BE2C (cell line): ENCODE data around the gene LRBA.

Source experiments
- DNase-seq: peaks from one replicate; pipeline ENCODE4 v3.0.0-alpha.2; 2020
- H3K27me3 ChIP-seq: fragments of 250-450 bp; sonication (Bioruptor Pico); 2 replicates; pipeline ENCODE4 v1.5.1; 2020; ENCODE audit warnings: mild to moderate bottlenecking
- H3K36me3 ChIP-seq: fragments of 250-450 bp; sonication (Bioruptor Pico); 2 replicates; pipeline ENCODE4 v1.5.1; 2020; ENCODE audit warnings: mild to moderate bottlenecking
- H3K4me1 ChIP-seq: fragments of 250-450 bp; sonication (Bioruptor Pico); 2 replicates; pipeline ENCODE4 v1.5.1; 2020
- H3K4me3 ChIP-seq: 2 replicates; pipeline ENCODE4 v1.5.1; 2011; ENCODE audit warnings: low read depth, low read length
- H3K9me3 ChIP-seq: fragments of 250-450 bp; sonication (Bioruptor Pico); 2 replicates; pipeline ENCODE4 v1.5.1; 2020
- TF ChIP-seq, protein P1 (sequence below): IDR thresholded peaks from 2 replicates; pipeline ENCODE4 v1.5.1; 2012; ENCODE audit warnings: mild to moderate bottlenecking, low read depth, low read length

LRBA gene

GRCh38 chr4:150289881-150290280, 725.2 kb downstream of the LRBA start:
- TF ChIP-seq, protein P1, sequence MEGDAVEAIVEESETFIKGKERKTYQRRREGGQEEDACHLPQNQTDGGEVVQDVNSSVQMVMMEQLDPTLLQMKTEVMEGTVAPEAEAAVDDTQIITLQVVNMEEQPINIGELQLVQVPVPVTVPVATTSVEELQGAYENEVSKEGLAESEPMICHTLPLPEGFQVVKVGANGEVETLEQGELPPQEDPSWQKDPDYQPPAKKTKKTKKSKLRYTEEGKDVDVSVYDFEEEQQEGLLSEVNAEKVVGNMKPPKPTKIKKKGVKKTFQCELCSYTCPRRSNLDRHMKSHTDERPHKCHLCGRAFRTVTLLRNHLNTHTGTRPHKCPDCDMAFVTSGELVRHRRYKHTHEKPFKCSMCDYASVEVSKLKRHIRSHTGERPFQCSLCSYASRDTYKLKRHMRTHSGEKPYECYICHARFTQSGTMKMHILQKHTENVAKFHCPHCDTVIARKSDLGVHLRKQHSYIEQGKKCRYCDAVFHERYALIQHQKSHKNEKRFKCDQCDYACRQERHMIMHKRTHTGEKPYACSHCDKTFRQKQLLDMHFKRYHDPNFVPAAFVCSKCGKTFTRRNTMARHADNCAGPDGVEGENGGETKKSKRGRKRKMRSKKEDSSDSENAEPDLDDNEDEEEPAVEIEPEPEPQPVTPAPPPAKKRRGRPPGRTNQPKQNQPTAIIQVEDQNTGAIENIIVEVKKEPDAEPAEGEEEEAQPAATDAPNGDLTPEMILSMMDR: no peak
- no peaks in the 10 kb centered on the region for H3K4me1 ChIP-seq
- no peak overlapping the region for H3K4me3 ChIP-seq
- no peaks in the 10 kb centered on the region for H3K27me3 ChIP-seq
- no peaks in the 10 kb centered on the region for H3K9me3 ChIP-seq
- peaks cover 18% of the 10 kb centered on the region for H3K36me3 ChIP-seq
- DNase-seq: no peak

DNA sequence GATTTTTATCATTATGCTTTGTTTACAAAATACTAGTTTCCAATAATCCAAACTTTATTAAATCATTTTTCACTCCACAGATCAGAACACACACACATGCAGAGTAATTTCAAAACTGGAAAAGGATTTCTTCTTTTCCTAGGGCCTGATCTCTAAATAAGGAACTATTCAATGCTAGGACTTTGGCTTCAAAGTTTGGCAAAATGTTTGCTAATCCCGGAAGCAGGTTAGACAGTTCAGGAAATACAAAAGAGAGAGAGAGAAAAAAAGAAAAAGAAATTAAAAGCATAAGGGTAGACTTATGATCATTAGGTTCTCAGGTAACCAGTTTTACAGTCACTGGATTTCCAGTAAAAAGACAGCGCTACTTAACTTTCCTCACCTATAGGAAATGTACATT, 725.9 kb downstream of the LRBA start:
- Histone ChIP-seq H3K4me1 (no peaks in the 10 kb centered on the region), H3K36me3 (peaks cover 25% of the 10 kb centered on the region), H3K27me3 (no peaks in the 10 kb centered on the region), H3K4me3 (no peak overlapping the region), H3K9me3 (no peaks in the 10 kb centered on the region)
- TF ChIP-seq, protein P1: no peak
- no peak for DNase-seq

DNA sequence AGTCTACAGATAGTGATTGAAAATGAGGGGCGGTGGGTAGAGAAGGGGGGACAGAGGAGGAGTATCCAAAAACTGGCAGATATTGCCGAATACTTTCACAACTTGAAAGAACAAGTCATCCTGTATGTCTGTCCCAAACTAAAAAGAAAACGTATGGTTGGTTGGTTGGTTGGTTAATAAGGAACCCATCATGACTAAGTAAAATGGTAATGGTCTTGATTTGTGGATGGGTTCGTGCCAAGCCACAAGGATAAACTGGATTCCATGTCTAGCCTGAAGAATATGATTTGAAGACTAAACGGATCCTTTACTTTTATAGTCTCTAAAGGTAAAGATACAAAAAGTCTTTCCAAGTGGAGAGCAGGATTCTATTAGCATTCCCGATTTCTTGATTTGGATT, 728.4 kb downstream of the LRBA start:
- TF ChIP-seq, protein P1: no peak
- peaks cover 3% of the 10 kb centered on the region; the same call in 1 of the 2 replicates for H3K4me1 ChIP-seq

DNA sequence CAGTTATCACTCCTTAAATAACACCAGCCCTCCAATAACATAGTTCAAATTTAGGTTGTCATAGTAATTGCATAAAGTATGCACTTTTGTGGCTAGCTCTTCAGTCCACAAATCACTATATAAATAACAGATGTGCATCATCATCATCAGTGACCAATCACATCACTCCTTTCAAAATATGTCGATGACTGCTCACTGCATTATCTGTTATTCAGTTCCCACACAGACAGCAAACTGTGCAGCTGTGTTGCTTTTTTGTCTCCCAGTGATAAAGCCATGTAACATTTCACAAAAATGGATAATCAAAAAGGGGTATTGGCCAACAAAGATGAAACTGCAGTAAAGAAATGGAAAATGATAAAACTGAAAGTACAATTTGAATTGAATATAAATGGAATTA, 731.4 kb downstream of the LRBA start:
- no peaks in the 10 kb centered on the region for H3K9me3 ChIP-seq
- H3K27me3 ChIP-seq: no peaks in the 10 kb centered on the region
- no peak overlapping the region for H3K4me3 ChIP-seq
- DNase-seq: no peak
- peaks cover 78% of the 10 kb centered on the region for H3K36me3 ChIP-seq
- H3K4me1 ChIP-seq: peaks cover 3% of the 10 kb centered on the region; the same call in 1 of the 2 replicates
- TF ChIP-seq, protein P1: no peak

More for the DNA sequence above, 728.4 kb downstream of the LRBA start:
- Histone ChIP-seq H3K27me3 (no peaks in the 10 kb centered on the region), H3K4me3 (no peak overlapping the region), H3K36me3 (peaks cover 50% of the 10 kb centered on the region), H3K9me3 (no peaks in the 10 kb centered on the region)
- no peak for DNase-seq

- DNase-seq: no peak
- H3K4me3 ChIP-seq: no peak overlapping the region
- H3K9me3 ChIP-seq: no peaks in the 10 kb centered on the region
- TF ChIP-seq, protein P1: no peak
- no peaks in the 10 kb centered on the region for H3K27me3 ChIP-seq
- peaks cover 89% of the 10 kb centered on the region for H3K36me3 ChIP-seq
- peaks cover 3% of the 10 kb centered on the region; the same call in 1 of the 2 replicates for H3K4me1 ChIP-seq
Measured at GRCh38 chr4:150280975-150281374, 734.1 kb downstream of the LRBA start.

GRCh38 chr4:150280081-150280895, 734.8 kb downstream of the LRBA start:
- H3K4me1 ChIP-seq: peaks cover 3% of the 10 kb centered on the region; the same call in 1 of the 2 replicates
- peaks cover 83% of the 10 kb centered on the region for H3K36me3 ChIP-seq
- TF ChIP-seq, protein P1: no peak
- H3K27me3 ChIP-seq: no peaks in the 10 kb centered on the region
- no peak overlapping the region for H3K4me3 ChIP-seq
- no peaks in the 10 kb centered on the region for H3K9me3 ChIP-seq
- no peak for DNase-seq
